HG03060 (cell line): ENCODE measurements around the gene MARCHF3.
"Not testable (repeated sequence)": the region's sequence is repeated elsewhere in the genome, so short reads cannot be mapped to it uniquely, and the experiment has no call there.

Source experiments
- ATAC-seq: cut with Tn5 transposase; IDR thresholded peaks from one replicate; pipeline ENCODE4 v1.9.1; 2021; ENCODE audit warnings: low read depth, moderate number of reproducible peaks; ENCODE audit not compliant: unreplicated experiment

MARCHF3 gene

DNA sequence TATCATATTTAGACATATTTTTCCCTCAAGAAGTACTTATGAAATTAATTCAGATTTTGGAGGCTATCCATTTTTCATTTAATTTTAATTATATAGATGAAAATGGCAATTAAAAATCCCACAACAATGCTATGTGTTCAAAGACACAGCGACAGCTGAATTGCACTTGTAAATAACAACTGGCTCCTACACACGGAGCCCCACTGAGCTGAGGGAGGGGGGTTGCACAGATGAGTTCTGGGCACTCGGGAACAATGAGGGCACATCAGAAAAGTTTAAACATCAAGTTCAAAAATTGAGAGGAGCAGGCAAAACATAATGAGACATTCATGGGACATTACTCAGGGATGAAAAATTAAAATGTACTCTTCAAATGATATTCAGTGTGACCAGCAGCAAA, 104.9 kb downstream of the MARCHF3 start:
- no peak for ATAC-seq

GRCh38 chr5:126924331-126925033, 105.9 kb downstream of the MARCHF3 start:
- no peak for ATAC-seq

- ATAC-seq: no peak
These were observed 108.9 kb downstream of the MARCHF3 start for GRCh38 chr5:126921241-126922091.

- no peak for ATAC-seq
These were observed 110.1 kb downstream of the MARCHF3 start for GRCh38 chr5:126920291-126920690.

DNA sequence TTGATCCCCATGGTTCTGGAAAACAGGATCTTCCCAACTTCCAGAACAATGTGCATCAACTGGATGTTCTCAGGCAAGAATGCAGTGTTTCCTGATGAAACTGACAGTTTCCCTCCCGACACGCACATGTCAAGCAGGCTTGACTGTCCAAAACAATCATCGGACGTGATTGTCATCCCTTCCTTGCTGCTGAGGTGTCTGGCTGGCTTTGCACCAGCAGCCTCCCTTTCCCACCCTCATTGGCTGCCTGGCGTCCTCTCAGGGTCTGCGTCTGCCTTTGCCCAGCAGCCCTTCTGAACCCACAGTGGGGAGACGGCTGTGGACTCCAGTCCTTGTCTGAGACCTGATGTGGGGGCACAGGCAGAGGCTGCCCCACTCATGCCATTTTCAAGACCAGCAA, 110.8 kb downstream of the MARCHF3 start:
- no peak for ATAC-seq

DNA sequence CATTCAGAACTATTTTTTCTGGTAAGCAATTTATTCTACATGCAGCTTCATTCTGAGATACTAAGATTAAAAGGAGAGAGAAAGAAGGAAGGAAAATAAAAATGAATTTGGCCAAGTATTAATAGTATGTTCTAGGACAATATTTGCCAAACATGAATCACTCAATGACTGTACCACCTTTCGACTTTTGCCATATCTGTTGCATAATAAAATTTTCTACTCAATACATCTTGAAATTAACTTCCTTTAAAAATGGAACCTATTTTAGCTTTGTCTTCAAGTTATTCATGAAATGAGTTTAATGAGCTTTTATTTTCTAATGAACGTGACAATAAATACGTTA, 111.8 kb downstream of the MARCHF3 start:
- no peak for ATAC-seq

GRCh38 chr5:126917918-126918614, 112.3 kb downstream of the MARCHF3 start:
- ATAC-seq: no peak

DNA sequence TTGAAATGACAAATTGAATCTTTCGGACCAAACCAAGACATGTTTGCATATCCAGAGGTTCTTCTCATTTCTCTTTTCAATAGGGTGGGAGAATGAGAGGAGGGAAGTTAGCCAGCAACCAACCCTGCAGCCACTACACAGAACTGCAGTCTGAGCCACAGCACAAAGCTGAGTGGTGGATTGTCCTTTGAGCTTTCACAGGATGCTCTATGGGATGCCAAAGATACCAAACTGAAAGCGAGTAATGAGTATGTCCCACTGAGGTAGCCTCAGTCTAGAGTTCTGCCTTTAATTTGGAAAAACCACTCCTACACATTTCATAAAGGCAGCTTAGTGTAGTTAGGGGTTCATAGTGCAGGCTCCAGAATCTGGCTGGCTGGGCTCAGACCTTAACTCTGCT, 114.9 kb downstream of the MARCHF3 start:
- no peak for ATAC-seq

- no peak for ATAC-seq
These were observed 115.4 kb downstream of the MARCHF3 start for GRCh38 chr5:126914801-126915436.

- no peak for ATAC-seq
These were observed 117.7 kb downstream of the MARCHF3 start for GRCh38 chr5:126912616-126913200.

DNA sequence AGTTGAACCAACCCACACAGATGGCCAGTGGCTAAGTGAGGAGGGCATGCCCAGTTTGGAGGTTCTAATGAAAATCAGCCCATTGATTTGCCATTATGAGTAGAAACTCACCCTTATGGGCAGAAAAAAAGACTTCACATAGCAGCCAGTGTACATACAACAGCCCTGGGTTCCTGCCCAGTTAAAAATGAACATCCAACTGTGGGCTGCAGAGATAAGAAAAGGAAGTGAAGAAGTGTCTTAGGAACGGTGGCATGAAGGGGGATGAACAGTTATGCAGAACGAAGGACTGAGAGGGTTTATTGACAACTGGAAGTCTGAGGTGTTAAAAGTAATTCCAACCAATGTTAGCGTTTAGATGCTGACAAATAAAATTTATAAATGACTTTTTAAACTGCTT, 118.4 kb downstream of the MARCHF3 start:
- no peak for ATAC-seq

DNA sequence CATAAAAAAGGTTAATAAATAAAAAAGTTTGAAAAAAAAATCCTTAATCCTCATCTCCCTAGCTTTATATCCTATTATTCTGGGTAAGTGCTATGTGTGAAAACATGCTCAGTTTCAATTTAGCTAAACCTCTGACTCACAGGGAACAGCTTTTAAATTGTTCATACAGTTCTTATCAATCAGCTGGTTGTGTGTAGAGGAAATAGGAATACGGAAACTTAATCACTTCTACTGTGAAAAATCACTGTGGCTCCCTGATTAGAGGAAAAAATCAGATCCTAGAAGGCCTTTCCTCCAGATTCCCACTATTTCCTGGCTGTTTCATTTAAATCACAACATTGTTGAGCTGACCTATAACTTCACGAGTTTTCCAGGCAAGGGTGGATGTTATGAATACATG, 120.5 kb downstream of the MARCHF3 start:
- no peak for ATAC-seq

DNA sequence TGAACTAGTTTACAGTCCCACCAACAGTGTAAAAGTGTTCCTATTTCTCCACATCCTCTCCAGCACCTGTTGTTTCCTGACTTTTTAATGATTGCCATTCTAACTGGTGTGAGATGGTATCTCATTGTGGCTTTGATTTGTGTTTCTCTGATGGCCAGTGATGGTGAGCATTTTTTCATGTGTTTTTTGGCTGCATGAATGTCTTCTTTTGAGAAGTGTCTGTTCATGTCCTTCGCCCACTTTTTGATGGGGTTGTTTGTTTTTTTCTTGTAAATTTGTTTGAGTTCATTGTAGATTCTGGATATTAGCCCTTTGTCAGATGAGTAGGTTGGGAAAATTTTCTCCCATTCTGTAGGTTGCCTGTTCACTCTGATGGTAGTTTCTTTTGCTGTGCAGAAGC, 126.0 kb downstream of the MARCHF3 start:
- ATAC-seq: not testable (repeated sequence)

DNA sequence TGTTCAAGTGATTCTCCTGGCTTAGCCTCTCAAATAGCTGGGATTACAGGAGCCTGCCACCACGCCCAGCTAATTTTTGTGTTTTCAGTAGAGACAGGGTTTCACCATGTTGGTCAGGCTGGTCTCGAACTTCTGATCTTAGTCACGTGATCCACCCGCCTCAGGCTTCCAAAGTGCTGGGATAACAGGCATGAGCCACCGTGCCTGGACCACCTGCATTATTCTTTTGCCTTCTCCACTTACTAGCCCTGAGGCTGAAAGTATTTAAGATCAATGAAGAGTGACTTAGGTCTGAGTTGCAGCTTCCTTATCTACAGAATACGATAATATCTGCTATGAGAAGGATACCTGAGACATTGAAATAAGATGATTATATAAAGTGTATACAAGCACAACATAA, 129.6 kb downstream of the MARCHF3 start:
- ATAC-seq: no peak

GRCh38 chr5:126899476-126899875, 130.9 kb downstream of the MARCHF3 start:
- no peak for ATAC-seq

GRCh38 chr5:126897851-126898630, 132.3 kb downstream of the MARCHF3 start:
- no peak for ATAC-seq

- ATAC-seq: no peak
These were observed 134.1 kb downstream of the MARCHF3 start for GRCh38 chr5:126896170-126896702.

- ATAC-seq: not testable (repeated sequence)
These were observed 134.6 kb downstream of the MARCHF3 start for GRCh38 chr5:126895712-126896111.

DNA sequence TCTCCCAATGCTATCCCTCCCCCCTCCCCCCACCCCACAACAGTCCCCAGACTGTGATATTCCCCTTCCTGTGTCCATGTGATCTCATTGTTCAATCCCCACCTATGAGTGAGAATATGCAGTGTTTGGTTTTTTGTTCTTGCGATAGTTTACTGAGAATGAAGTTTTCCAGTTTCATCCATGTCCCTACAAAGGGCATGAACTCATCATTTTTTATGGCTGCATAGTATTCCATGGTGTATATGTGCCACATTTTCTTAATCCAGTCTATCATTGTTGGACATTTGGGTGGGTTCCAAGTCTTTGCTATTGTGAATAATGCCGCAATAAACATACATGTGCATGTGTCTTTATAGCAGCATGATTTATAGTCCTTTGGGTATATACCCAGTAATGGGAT, 139.9 kb downstream of the MARCHF3 start:
- ATAC-seq: not testable (repeated sequence)

DNA sequence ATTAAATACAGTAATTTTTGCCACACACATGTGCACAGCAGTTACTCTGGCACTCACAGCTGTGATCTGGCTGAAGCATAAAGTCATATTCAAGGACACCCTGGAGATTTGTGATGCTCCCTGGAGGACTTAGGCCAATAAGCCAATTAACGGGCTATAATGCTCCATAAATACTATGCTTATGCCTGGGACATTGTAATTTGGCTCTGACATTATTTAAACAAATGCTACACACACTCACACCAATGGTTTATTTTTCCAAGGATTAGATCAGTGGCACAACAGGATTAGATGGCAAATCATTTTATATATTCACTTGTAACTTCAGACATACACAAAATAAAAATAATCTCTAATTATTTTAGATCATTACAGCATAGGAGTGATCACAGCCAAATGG, 142.2 kb downstream of the MARCHF3 start:
- no peak for ATAC-seq
